Effector CD4-positive, alpha-beta T cell (primary cell): Measurements from ENCODE around the gene KDR.

Experiments used
- DNase-seq: peaks from one replicate; pipeline ENCODE4 v3.0.0-alpha.2; 2020

KDR gene

DNA sequence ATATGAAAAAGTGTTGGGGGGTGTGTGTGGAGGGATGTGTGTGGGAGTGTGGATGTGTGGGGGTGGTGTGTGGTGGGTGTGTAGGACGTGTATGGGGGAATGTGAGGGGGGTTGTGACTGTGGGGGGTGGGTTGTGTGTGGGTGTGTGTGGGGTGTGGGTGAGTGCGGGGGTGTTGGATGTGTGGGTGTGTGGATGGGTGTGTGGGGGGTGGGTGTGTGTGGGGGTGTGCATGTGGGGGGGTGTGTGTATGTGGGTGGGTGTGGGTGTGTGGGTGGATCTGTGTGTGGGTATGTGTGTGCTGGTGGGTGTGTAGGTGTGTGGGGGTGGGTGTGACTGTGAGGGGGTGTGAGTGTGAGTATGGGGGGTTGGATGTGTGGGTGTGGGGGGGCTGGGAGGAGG, 47.8 kb downstream of the KDR start:
- DNase-seq = no peak

DNA sequence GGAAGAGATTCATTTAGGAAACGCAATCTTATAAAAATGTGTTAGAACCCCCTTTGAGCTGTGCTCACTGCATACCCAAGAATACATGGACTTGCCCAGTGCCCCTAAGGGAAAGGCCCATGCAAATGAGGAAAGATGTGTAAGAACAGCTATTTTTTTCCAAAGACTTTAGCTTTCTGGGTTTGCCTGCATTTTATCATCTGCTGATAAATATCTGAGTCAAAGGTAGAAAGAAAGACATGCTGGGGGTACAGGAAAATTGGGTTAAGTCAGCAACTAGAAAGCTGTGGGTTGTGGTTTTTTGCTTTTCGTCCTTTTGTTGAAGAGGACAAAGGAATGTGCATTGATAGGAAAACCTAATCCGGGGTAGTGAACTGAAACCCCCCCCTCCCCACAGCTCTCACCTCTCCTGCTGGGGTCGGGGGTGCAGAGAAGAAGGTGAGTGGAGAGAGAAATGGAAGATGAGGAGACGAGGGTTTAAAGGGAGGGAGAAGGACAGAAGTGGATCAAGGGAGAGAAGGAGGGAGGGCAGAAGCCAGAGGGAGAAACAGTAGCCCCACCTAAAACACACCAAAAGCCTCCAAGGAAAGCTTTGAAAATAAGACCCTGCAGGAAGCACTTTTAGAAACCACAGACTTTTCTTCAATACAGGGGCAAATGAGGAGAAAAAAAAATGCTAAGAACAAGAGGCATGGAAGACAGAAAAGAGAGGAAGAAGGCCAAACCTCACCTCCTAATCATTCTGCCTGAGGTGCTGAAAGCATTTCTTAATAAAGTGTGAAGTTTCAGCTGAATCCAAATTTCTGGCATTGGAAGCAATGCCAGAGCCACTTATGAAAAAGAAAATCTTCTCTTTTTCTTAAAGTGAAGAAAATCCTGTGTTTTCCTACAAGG, 49.3 kb downstream of the KDR start:
- DNase-seq = no peak

DNA sequence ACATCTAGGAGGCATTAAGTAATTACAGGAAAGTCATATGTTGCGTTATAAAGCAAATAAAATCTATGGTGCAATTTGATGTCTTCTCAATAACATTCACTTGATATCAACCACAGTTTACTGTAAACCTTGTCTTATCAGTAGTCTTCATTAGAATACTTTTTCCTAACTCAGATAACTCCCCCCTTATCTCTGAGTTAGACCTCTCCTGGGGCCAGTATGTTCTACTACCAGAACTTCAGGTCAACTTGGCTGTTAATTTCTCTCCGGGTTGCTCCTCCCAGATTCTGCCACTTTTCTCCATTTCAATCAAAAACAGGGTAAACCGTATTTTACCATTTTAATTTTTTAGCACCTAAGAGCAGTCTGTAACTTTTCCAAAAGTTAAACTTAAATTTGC, 50.0 kb downstream of the KDR start:
- DNase-seq = no peak

DNA sequence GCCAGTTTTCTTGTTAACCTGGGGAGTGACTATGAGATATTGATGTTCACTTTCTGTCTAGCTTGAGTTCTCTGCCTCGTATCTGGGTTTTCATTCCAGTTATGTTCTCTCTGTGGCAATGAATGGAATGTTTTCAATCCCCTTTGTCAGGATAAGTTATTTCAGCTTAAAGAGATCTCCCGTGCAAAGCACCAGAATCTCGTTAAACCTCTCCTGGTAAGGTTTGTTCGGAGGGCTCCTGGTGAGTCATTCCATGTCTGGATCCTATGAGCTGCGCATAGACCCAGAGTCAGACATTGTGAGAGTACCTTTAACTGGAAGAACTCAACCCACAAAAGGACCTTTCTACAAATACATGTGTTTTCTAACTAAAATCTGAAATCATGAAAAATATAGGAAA, 51.0 kb downstream of the KDR start:
- DNase-seq = no peak

DNA sequence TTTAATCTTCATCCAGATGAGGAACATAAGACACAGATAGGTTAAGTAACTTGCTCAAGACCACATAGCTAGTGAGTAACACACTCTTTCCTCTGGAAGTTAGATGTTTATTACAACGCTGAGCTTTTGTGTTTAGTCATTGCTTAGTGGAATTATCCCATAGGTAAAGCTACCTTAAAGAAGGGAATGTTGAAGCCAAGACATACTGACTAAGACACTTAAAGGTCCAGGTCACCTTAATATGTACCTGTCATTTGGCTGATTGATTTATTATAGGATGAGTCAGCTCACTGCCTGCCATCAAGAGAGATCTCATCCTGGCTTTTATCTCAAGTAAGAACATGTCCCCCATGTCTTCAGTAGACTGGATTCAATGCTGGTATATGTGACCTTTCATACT, 53.4 kb downstream of the KDR start:
- DNase-seq = no peak

DNA sequence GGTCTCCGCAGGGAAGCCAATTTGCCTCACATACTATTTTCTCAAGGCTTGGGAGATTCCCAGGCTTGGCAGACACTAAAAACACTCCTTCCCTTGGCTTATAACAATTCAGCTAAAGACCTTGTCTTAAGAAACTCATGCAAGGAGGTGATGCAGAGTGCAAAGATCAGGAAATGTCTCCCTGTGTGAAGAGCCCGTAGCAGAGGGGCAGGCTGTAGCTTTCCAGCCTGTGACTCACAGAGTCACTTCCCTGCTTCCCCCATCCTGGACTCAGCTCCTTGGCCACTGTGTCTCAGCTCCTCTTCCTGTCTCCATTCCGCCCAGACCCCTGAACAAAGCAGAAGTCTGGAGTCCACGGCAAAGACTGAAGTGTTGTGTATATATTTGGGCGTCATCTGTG, 56.1 kb downstream of the KDR start:
- no peak for DNase-seq

DNA sequence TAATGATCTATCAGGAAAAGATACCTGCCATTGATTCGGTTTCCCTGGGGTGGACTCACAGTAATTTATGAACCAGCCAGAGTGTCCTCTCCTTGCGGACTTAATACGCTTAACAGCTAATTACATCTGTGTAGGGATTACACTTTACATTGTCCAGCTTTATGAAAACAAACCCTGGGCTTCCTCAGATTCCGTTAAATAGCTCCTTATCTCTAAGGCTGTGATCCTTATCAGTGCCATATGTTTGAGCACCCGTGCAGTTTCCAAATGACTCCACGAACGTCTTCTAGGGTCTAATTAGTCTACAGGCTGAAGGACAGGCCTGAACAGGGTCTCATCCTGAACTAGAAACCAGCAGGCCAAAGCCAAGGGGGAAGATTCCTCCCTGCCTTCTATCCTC, 56.9 kb downstream of the KDR start:
- DNase-seq = no peak

DNA sequence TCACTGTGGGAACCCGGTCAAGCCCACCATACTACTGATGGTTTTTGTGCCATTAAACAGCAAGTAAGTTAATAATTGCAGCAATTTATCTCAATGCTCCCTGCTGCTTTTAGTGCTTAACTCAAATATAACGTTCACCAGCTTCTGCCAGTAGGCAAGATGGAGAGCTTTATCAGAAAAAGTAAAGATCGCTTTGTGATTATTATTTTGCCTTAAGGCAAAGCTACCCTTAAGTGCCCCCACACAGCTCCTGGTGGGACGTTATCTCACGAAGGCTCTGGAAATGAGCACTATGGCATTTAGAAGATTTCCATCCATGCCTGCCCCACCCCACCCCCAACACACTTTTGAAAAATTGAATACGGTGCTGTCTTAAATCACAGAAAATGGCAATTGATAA, 59.4 kb downstream of the KDR start:
- no peak for DNase-seq

DNA sequence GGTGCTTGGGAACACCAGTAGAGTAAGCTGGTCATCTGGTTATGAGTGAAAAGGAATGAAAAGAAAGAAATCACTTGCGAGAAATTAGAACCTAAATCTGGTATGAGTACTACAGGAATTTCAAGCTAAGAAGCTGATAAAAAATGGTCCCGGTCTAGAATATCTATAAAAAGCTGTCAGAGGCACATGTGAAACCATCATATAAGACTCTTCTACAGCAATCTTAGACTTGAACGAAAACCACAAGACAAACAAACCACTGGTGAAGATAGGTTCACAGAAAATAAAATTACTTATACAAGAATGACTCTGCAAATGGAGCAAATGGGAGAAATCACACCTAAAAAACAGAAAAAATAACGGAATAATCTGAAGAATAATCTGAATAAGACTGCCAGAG, 69.9 kb downstream of the KDR start:
- no peak for DNase-seq

DNA sequence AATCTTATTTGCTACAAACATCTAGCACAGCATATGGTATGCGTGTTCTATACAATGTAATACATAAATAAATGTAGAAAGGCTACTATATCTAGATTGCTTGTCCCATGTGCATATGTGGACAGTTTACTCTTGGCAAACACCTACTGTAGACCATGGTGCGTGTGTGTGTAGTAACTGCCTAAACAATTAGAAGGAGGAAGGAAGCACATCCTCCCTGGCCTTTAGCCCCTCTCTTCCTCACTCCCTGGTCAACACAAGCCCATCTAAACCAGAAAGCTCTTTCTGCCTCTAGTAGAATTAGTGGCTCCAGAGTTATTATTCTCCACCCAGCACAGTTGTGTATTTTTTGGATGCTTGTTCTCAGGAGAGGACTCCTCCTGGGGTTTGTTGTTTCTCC, 73.9 kb downstream of the KDR start:
- no peak for DNase-seq

DNA sequence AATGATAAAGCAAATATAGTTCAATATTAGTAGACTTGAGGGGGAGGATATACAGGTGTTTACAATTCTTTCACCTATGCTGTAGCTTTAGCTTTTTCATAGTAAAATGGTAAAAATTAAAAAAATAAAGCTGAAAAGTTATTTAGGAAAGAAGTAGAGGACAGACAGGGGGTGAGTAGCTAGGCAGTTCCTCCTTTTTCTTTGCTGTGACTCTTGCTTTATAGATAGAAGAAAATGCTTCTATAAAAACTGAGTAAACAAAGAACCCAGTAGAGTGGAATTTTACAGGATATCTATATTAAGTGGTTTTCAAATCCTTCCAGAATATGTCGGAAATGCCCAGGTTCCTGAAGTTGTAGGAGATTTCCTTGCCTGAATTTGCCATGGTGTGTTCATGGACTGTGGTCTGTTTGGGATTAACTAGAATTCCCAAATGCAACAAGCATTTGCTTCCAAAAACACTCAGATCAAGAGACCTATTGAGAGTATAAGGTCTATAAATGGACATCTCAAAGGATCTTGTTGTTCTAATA, 74.9 kb downstream of the KDR start:
- DNase-seq = no peak

DNA sequence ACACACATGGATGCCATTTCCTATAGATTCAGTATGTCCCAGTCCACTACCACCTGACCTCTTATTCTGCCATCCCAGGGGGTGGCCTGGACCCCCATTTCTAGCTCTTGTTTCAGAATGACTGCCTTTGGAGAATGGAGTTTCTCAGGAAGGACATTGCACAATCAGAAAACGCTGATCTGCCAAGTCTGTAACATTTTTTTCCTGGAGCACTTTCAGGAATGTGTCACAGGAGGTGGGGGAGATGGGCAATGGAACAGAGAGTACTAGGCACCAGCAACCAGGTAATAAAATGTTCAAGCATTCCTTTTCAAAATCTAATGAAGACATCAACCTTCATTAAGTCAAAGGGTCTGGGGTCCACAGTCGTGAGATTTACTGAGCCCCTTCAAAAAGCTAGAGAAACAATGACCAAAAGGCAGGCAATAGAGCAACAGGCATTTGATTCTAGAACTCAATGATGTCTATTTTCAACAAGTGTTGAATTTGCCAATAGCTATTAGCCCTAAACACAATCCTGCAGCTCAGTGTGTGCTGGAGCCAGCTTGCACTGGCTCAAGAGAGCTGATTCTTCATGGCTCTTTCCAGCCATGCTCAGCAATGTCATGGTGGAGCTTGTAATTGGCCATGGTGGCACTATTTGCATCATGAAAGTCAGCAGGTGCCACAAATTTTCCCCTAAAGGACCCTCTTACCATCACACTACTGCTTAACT, 87.1 kb downstream of the KDR start:
- no peak for DNase-seq

DNA sequence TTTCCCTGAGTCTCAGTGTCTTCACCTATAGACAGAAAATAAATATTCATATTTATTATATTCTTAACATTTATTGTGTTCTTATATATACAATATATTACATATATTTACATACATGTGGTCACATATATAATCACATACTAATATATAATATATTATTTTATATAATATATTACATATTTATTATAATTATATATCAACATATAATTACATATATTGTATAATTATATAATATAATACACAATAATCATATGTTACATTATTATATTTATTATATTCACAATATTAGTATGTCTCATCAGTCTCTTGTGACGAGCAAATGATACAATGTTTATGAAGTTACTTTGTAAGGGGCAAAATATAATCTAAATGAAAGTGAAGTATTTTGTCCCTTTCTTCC, 87.7 kb downstream of the KDR start:
- no peak for DNase-seq

DNA sequence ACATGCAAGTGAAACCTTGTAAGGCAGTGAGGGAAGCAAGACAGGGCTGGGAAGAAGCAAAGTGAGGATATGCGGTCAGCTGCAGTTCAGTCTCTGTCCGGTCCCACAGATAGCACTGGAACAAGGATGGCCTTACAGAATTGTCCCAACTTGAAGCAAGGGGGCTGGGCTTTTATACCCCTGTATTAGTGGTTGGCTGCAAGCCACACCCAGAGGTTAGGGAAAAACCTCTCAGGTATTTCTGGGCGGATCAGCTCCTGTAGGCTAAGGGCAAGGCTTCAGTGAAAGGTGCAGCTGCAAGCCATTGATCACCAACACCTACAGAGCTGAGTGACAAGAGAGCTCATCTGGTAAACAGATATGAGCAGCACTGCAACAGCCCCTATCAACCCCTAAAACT, 89.0 kb downstream of the KDR start:
- DNase-seq = no peak

DNA sequence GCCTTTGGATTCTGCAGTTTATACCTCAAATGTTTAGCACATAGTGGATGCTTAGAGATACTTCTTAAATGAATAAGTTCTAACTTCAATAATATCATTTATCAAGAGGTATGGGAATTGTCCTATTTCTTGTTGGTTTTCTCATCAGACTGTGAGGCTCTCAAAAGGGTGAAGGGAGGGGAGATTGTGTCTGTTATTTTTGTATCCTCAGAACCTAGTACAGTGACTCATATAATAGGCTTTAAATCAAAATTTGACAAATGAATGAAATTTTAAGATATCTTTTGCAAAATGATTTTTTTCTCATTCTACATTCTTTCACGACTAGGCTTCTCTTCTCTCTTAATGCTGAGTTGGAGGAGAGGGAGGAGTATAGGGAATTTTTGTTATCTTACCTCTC, 89.5 kb downstream of the KDR start:
- no peak for DNase-seq

DNA sequence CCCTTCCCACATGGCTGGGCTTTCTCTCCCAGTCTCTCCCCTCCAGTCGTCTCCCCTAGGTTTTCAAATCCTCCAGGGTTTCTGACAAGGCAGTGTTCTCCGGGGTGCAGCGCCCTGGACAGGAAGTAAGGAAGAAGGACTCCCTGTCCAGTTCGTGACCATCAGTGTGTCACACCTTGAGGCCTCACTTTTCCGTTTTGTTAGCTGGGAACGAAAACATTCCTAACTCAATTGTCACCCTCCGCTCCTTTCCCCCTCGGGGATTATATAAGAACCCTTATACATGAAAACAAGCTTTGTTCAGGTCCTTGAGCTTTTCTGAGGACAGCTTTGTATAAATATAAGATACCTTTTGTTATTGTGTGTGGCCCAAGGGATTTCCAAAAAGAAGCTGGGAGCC, 92.1 kb downstream of the KDR start:
- DNase-seq = no peak

DNA sequence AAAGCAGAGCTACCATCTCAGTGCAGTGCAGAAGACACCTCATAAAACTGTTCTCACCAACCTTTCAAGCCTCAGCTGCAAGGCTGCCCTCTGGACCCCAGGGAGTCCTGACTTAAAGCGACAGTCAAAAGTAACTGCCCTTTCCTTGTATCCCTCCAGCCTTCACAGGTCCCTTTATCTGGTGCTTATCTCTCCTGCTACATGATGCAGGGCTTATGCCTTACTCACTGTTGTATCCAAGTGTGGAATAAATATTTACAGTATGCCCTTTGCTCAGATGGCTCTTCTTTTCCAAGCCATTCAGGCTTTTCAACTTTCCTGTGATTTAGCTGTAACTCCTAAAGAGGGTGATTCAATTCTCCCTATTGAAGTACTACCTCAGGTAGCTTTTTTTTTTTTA, 92.6 kb downstream of the KDR start:
- DNase-seq = no peak

DNA sequence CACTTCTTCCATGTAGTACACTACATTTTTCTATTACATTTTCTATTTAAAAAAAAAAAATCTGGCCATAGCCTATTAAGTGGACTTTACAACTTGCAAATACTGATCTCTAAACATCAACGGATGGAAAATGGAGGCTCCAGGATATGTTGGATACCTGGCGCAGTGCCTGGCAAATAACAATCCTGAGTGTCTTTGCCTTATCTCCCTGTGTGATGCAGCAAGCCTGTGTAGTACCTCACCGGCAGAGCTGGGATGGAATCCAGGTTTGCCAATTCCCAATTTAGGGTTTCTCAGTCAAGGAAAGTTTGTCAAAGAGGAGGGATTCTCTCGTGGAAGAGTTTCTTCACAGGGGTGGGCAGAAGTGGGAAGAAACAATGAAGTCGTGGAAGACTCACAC, 93.2 kb downstream of the KDR start:
- DNase-seq = no peak

DNA sequence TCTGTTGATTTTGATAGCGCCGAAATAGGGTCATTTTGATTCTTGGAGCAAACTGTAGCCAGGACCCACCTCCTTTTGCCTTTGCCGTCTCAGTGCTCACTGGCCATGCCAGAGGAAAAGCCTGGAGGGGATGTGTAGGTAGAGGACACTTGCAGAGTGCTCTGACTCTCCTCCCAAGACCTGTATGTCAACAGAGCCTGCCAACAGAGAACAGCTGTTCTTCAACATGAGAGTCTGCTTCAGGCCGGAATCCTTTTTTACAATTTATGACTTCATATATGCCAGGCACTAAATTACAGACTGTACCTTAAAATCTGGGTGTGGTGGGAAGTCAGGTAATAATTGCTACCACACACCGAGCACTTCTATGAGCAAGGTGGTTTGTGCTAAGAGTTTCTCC, 94.2 kb downstream of the KDR start:
- DNase-seq = no peak

DNA sequence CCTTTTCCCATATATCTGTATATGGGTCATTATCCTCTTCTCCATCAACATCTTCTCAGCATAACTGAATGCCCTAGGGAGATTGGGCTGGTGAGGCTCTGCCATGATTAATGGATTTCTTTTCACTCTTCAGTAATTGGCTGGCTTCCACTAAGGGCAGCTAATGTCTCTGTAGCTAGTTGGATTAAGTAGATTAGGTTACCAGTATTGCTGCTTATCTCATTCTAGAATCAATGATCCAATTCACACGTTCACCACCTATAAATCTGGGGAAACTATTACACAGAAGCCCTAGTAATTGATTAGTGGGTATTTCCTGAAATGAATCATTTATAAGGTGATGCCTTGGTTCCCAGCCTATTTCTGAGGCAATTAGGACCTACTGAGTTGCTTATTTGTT, 94.8 kb downstream of the KDR start:
- DNase-seq = no peak

DNA sequence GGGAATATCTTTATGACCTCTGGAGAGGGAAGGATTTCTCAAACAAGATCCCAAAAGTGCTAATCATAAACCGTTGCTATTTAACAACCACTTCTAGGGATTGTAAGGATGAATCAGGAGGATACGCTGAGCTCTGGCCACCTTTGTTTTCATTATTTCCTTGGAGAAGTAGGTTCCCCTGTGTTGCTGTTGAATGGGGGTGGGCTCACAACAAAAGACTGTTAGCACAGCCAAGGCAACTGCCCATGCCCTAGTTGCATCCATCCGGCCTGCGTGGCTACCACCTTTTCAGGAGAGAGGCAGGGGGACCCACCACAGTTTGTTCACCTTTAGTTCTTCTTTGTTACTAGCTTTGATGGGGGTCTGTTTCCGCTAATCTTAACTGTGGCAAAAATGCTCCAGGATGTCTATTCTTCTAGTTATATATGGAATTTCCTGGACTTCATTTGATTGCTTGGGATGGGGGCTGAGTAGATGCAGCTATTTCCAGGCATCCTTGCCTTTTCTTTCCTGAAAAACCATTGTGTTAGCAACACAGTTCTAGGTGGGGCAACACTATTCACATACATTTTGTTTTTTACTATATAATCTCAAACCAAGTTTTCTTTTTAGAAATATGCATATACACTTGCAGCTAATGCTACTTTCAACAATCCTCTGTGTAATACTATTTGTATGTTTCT, 95.4 kb downstream of the KDR start:
- no peak for DNase-seq

DNA sequence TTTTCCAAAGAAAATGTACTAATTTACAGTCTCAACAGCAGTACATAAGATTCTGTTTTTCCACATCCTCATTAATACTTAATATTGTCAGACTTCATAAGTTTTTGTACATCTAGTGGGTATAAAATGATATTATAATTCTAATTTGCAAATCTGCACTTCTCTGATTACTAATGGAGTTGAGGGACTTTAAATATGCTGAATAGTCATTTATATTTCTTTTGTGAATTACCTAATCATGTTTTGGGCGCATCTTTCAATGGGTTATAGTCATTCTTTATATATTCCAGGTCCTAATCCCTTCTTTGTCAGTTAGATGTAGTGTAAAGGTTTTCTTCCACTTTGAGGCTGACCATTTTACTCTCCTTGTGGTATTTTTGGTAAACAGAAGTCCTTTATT, 96.1 kb downstream of the KDR start:
- DNase-seq = no peak
